C4-2B (cell line): ENCODE results near the gene TASP1.

ENCODE experiments used
- CTCF ChIP-seq: fragments of 450-650 bp; conservative IDR thresholded peaks from 2 replicates; pipeline ENCODE4 v1.5.1; 2017; ENCODE audit warnings: mild to moderate bottlenecking
- ZFX ChIP-seq: fragments of 450-650 bp; IDR thresholded peaks from 2 replicates; pipeline ENCODE4 v1.6.1; 2017

GRCh38 chr20:13344671-13345070 is 294.1 kb downstream of the TASP1 start:
- TF ChIP-seq CTCF (no peak), ZFX (no peak)
